Fibroblast of skin of back (primary cell): ENCODE results near the gene CDCA3. TPM values are rescaled to one million over a fixed set of nuclear protein-coding genes. Genes with fewer than 3 reads are reported as not detected.
"Not testable (repeated sequence)": the region's sequence is repeated elsewhere in the genome, so short reads cannot be mapped to it uniquely, and the experiment has no call there.

ENCODE experiments used
- DNase-seq: peaks from one replicate; pipeline ENCODE4 v3.0.0-alpha.2; 2013
- polyA plus RNA-seq, 2 experiments: library from polyadenylated mRNA; unstranded; fragments of 120-200 nt; gene quantifications; one replicate each; pipeline ENCODE4 v1.2.1, GENCODE V29; 2013; ENCODE audit not compliant: insufficient read length in 2 of 2

CDCA3 gene
- polyA plus RNA-seq (2013, experiment 1 of 2; ENCODE audit: insufficient read length): 89.3 TPM
- 9.5 TPM for polyA plus RNA-seq (2013, experiment 2 of 2; ENCODE audit: insufficient read length)

DNA sequence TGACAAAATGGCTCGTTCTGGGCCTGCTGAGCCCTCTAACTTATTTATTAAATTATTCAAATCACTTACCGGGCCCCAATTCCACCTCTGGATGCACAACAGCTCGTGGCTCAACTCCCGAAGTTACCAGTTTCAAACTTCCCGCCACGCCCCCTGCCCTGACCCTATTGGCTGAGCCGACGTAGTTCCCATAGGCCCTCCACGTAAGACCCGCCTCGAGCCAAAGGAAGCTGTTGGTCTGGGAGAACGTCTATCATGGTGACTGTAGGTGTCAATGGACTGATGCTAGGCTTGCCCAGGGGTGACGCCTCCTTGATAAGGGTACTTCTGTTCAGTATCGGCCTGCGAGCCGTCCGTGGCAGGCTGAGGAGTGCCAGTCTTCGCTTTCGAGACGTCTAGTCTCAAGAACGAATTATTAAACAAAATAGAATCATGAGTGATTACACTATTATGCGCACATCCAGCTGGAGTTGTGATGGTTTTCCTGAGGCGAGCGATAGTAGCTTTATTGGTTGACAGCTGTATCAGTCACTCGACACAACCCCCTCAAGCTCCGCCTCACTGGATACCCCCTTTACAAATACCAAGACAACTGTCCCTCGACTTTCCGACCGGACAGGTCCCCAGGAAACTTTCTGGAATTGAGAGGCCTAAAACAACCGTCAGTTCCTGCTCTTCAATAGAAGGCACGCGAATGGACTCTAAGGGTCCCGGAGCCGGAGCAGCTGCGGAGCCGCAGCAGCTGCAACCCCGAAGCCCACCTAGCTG, at the start of gene CDCA3:
Gene CDCA3 (minus strand): TSS at position 134 of the 768 bp plus-strand sequence. CDS start 334 bp downstream, outside the sequence.
- peak; percentile 99 for DNase-seq

DNA sequence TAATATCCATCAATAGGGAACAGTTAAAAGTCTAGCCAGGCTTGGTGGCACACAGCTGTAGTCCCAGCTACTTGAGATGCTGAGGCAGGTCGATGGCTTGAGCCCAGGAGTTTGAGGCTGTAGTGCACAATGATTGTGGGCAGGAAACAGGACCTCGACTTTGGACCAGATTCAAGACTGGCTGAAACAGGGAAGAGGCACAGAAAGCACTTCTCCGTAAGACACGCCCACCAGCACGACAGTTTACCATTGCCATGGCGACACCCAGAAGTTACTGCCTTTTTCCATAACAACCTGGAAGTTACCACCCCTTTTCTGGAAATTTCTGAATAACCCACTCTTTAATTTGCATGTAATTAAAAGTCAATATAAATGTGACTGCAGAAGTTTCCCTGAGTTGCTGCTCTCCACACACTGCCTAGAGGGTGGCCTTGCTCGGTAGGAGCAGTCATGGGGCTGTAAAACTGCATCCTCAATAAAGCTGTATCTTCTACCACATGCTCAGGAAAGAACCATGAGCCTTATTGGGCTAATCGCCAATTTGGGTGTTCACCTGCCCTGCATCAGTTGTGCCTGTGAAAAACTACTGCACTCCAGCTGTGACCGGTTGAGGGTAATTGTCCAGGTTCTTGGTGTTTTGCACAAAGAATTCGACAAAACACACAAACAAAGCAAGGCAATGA, 48.9 kb upstream of the CDCA3 start:
- DNase-seq: no peak

GRCh38 chr12:6899427-6899826, 48.3 kb upstream of the CDCA3 start:
- no peak for DNase-seq

- no peak for DNase-seq
Observed at GRCh38 chr12:6896846-6897435, 45.9 kb upstream of the CDCA3 start.

DNA sequence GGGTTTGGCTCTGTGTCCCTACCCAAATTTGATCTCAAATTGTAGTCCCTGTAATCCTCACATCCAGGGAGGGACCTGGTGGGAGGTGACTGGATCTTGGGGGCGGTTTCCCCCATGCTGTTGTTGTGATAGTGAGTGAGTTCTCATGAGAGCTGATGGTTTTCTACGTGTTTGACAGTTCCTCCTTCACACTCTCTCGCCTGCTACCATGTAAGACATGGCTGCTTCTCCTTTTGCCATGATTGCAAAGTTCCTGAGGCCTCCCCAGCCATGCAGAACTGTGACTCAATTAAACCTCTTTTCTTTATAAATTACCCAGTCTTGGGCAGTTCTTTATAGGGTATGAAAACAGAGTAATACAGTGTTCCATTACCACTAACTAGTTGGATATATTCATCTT, 43.2 kb upstream of the CDCA3 start:
- no peak for DNase-seq

- DNase-seq: not testable (repeated sequence)
Observed at GRCh38 chr12:6892683-6893082, 41.6 kb upstream of the CDCA3 start.

DNA sequence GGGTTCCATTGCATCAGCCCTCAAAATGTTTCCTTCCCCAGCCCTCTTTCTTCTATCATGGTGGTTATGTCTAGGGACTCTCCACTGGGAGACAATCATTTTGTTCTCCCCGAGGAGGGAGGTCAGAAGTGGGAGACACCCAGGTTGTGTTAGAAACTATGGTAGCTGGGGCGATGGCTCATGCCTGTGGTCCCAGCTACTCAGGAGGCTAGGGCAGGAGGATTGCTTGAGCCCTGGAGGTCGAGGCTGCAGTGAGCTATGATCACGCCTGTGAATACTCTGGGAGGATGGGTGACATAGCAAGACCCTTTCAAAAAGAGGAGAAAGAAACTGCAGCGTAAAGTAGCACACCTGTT, 40.5 kb upstream of the CDCA3 start:
- DNase-seq: no peak

DNA sequence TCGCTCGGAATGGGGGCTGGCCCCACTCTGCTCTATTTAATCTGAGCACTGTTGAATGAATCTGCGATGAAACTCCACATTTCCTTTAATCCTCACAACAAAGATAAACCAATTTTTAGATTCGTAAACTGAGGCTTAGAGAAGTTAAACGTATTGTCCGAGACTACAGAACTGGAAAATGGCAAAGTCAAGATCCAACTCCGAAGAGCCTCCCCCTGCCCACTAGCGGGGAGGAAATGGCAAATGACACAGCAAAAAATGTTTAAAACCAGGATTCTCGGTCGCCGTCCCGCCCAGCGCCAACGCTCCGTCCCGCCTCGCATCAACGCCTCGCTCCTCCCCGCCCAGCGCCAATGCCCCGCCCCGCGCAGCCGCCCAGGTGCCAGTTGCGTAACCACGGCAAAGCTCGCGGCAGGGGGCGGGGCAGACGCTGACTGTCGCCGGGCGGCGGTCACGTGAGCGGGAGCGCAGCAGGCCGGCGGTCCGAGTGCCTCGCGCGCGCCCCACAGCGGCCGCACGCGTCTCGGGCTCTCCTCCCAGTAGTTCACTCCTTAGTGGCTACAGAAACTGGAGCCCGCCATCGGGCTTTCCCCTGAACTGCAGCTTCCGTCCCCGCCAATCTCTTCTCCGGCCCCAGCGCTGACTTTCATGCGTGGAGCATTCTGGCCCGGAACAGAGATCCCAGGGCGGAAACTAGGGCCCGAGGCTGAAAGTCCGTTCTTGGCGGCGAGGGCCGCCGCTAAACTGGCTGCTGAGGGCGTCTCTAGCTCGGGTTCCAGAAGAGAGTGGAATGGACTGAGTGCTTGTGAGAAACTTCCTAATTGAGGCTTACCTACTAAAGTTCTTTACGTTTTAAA, 39.9 kb upstream of the CDCA3 start:
- DNase-seq: peak; percentile 94

DNA sequence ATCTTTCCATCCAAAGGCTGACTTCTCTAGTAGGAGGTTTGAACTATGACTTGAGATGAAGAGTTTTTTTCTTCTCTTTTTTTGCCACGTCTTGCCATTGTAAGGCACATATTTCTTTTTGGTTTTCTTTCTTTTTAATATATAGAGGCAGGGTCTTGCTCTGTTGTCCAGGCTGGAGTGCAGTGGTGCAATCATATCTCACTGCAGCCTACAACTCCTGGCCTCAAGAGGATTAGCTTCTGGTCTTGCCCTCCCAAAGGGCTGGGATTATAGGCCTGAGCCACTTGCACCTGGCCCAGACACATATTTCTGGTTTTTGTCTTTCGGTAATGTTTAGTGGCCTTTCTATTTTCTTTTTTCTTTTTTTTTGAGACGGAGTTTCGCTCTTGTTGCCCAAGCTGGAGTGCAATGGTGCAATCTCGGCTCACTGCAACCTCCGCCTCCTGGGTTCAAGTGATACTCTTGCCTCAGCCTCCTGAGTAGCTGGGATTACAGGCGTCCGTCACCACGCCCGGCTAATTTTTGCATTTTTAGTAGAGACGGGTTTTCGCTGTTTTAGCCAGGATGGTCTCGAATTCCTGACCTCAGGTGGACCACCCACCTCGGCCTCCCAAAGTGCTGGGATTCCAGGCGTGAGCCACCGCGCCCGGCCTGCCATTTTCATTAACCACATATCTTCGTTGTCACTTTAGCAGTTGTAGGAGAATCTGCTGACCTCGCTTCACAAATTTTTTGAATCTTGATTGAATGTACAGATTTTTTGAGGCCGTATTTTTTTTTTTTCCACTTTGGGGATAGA, 38.9 kb upstream of the CDCA3 start:
- not testable (repeated sequence) for DNase-seq

DNA sequence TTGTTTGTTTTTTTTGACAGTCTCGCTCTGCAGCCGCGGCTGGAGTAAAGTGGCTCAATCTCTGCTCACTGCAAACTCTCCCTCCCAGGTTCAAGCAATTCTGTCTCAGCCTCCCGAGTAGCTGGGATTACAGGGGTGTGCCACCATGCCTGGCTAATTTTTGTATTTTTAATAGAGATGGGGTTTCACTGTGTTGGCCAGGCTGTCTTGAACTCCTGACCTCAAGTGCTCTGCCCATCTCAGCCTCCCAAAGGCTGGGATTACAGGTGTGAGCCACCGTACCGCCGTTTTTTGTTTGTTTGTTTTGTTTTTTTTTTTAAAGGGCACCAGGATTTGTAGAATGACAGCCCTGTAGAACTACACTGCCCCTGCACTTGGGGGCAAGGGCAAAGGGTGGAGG, 37.7 kb upstream of the CDCA3 start:
- not testable (repeated sequence) for DNase-seq

- DNase-seq: no peak
Observed at GRCh38 chr12:6888360-6888759, 37.3 kb upstream of the CDCA3 start.

- DNase-seq: no peak
Observed at GRCh38 chr12:6887460-6887859, 36.4 kb upstream of the CDCA3 start.

GRCh38 chr12:6886206-6886999, 35.3 kb upstream of the CDCA3 start:
- not testable (repeated sequence) for DNase-seq

- no peak for DNase-seq
Observed at GRCh38 chr12:6884539-6884938, 33.5 kb upstream of the CDCA3 start.

DNA sequence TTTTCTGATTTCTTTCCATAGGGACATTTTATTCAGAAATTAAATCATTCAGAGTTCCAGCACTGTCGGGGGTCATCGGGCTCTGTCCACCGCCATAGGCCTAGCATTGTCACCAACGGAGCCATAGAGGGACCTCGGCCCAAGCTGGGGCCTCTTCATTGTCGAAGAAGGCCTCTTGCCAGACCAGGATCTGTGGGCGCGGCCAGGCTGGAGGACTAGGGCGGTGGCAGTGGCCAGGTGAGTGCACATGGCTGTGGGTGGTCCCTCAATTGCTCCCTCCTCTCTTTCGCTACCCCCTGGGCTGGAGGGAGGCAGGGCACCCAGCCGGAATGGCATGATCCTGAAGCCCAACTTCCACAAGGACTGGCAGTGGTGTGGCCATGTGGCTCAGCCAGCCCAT, 32.6 kb upstream of the CDCA3 start:
- no peak for DNase-seq

DNA sequence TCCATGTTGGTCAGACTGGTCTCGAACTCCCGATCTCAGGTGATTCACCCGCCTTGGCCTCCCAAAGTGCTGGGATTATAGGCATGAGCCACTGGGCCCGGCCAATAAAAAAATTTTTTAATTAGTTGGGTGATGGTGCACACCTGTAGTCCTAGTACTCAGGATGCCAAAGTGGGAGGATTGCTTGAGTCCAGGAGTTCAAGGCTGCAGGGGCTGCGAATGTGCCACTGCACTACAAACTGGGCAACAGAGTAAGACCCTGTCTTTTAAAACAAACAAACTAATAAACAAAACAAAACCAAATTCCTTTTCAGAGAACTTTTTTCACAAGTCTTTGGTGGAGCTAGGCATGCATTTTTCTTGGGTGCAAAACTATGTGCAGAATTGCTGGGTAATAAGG, 32.2 kb upstream of the CDCA3 start:
- DNase-seq: no peak

GRCh38 chr12:6879824-6880223, 28.7 kb upstream of the CDCA3 start:
- DNase-seq: not testable (repeated sequence)

DNA sequence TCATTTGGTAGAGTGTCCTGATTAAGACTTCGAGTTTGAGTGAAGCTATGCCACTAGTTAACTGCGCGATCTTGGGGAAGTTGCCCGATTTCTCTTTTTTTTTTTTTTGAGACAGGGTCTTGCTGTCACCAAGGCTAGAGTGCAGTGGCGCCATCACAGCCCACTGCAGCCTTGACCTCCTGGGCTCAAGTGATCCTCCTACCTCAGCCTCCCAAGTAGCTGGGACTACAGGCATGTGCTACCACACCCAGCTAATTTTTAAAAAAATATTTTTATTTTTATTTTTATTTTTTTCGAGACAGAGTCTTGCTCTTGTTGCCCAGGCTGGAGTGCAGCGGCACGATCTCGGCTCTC, 22.9 kb upstream of the CDCA3 start:
- not testable (repeated sequence) for DNase-seq

GRCh38 chr12:6873094-6874014, 22.3 kb upstream of the CDCA3 start, which contains the start of gene SPSB2:
Gene SPSB2, minus strand, starts transcription at chr12:6873303. Its CDS starts 402 bp downstream, at chr12:6872901.
- DNase-seq: peak; percentile 94
